ENCODE data around the gene MCU.
A peak's percentile ranks its signal among the peaks of the same experiment; 100 is the strongest.

MCU gene

DNA sequence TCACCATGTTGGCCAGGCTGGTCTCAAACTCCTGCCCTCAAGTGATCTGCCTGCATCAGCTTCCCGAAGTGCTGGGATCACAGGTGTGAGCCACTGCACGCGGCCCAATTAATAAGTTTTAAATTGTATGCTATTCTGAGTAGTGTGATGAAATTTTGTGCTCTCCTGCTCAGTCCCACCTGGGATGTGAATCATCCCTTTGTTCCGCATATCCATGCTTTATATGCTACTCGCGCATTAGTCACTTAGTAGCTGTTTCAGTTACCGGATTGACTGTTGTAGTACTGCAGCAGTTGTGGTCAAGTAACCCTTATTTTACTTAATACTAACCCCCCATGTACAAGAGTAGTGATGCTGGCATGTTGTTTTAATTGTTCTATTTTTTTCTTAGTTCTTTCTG, 154.3 kb downstream of the MCU start:
- DNase-seq (ENCODE audit: low spot score): no peak

GRCh38 chr10:72847681-72848080, 155.7 kb downstream of the MCU start:
- DNase-seq (ENCODE audit: low spot score): no peak

DNA sequence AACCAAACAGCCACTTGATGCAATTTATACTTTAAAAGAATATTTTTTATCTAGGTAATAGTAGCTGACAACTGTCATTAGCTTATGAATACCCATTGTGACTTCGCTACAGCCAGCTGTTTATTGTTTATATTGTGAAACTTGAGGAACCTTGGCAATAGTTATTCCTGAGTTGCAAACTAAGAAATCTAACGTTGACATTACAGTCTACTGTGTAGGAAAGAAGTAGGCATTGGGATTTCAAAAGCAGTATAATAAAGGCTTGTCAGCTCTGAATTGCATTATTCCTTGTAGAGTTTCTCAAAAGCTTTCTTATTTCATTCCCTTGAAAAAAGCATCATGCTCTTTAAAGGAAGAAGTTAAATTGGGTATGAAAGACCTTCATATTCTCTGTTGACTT, 158.9 kb downstream of the MCU start:
- no peak for DNase-seq (ENCODE audit: low spot score)

DNA sequence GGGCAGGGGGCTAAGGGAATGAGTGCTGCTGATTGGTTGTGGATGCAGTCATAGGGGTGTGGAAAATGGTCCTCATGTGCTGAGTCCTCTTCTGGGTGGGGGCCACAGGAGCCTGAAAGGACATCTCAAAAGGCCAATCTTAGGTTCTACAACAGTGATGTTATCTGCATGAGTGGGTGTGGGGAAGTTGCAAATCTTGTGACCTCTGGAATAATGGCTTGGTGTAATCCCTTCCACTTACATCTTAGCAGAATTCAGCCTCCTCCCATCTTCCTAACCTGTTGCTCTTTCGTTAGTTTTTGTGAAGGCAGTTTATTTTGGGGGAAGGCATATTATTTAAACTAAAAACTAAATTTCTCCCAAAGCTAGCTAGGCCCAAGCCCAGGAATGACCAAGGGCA, 159.6 kb downstream of the MCU start:
- DNase-seq (ENCODE audit: low spot score): no peak

- no peak for DNase-seq (ENCODE audit: low spot score)
Observed at GRCh38 chr10:72852508-72852907, 160.6 kb downstream of the MCU start.

- no peak for DNase-seq (ENCODE audit: low spot score)
Observed at GRCh38 chr10:72855129-72855528, 163.2 kb downstream of the MCU start.

- no peak for DNase-seq (ENCODE audit: low spot score)
Observed at GRCh38 chr10:72855790-72856189, 163.8 kb downstream of the MCU start.

DNA sequence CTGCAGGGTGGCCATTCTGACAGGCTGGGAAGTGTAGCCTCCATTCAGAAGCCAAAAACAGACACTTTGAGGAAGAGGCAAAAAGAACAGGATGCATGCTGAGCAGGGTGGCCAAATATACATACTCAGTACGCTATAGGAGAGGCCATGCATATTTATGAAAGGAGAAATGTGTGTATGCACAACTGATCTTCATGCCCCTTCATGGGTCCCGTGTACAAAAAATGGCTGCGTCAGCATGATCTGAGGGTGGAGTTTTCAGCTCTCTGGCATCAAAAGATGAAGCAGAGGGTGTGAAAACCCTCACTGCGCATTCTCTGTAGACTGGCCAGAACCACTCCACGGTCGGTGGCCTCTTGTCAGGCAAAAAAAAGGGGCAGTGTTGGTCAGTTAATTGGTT, 166.1 kb downstream of the MCU start:
- no peak for DNase-seq (ENCODE audit: low spot score)

- no peak for DNase-seq (ENCODE audit: low spot score)
Observed at GRCh38 chr10:72862957-72863356, 171.0 kb downstream of the MCU start.

DNA sequence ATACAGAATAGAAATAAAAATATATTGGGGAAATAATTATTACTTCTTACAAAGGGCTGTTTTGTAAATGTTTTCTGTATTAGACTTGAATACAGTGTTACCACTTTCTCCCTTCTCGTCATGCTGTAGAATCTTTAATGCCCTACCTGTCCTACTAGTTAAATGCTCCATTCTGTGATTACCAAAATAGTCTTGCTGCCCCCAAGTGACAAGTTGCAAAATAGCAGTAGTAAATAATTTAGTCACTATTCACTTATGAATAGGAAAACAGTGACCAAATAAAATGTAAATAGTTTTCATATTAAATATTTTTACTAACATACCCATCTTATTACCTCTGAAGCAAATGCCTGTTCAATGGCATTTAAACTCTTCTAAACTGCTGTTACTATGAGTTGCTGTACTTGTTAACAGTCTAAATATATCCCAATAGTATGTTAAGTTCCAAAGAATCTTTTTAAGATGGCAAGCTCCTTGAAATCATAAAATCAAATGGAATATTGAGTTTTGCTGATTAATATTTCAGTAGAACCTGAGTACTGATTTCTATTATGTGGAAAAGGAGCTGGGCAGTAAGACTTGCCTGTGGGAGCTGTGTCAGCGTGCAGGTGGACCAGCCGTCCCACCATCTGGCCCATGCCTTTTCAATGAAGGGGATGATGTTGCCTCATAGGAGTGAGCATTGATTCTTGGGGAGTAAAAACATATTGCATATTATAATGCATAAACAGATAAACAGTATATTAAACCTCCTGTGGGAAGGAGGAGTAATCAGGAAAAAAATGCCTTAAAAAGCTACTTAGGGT, 183.5 kb downstream of the MCU start:
- no peak for DNase-seq (ENCODE audit: low spot score)

- DNase-seq (ENCODE audit: low spot score): no peak
Observed at GRCh38 chr10:72879245-72879644, 187.3 kb downstream of the MCU start.

GRCh38 chr10:72881291-72881690, 189.3 kb downstream of the MCU start:
- DNase-seq (ENCODE audit: low spot score): no peak

GRCh38 chr10:72883861-72884260, 191.9 kb downstream of the MCU start:
- no peak for DNase-seq (ENCODE audit: low spot score)

GRCh38 chr10:72885953-72886352, 194.0 kb downstream of the MCU start:
- no peak for DNase-seq (ENCODE audit: low spot score)

DNA sequence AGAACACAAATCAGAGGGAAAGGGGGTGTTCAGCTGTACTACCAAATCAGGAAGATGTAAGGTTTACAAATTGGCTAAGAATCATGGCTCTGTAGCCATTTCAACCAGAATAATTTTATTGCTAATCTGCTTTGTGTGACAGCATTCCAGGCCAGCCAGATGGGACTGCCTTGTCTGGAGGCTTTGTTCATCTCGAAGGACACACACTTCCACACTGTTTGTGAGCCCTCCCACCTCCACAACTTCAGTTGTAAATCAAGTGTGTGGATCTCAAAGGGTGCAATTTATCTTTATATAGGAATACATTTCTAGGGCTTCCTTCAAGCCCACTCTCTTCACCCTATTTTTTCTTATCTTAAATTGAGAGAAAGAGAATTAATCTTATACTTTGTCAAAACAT, 194.7 kb downstream of the MCU start:
- no peak for DNase-seq (ENCODE audit: low spot score)

- DNase-seq (ENCODE audit: low spot score): peak; percentile 29
Observed at GRCh38 chr10:72887043-72887442, 195.1 kb downstream of the MCU start.

GRCh38 chr10:72888151-72888638, 196.3 kb downstream of the MCU start:
- DNase-seq (ENCODE audit: low spot score): no peak

- DNase-seq (ENCODE audit: low spot score): no peak
Observed at GRCh38 chr10:72889391-72889831, 197.5 kb downstream of the MCU start.

DNA sequence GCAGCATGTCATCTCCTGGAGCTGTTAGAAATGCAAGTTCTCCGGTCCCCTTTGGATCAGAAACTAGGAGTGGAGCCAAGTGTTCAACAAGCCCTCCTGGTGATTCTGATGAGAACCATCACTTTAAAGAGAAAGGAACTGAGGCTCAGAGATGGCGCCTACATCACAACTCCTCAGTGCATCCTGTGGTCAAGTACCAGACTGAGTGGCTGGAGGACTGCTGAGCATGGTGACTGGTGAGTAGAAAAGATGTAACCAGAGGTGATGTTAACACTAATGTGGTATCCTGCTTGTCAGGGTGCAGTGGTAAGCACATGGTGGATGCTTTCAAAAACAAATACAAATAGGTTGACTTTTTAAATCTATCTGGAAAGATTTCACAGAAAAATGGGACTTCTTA, 198.1 kb downstream of the MCU start:
- DNase-seq (ENCODE audit: low spot score): no peak

DNA sequence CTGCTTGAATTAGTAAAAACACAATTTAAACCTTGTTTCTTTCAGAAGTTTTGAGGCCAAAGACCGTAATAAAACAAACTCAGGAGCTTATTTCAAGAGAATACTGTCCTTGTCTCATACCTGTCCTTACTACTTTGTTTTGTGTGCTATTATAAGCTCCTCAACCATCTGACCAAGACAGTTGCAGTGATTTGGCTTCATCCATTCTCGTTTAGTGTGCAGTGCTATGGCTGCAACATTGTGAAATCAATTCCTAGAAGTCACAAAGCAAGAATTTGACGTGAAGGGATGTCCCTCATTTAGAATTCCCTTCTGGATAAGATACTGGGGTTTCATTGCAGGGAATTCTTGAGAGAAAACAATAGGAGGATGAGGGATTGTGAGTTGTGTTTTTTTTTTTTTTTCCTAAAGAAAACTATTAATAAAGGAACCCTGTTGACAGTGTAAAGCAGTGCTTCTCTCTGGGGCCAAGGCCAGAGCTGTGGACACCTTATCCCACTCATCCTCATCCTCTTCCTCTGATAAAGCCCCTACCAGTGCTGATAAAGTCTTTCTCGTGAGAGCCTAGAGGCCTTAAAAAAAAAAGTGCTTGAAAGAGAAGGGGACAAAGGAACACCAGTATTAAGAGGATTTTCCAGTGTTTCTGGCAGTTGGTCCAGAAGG, 201.3 kb downstream of the MCU start, which contains the start of gene OIT3:
OIT3 (plus strand) TSS at position 604 of the 663 bp plus-strand sequence. CDS start 60 bp downstream, outside the sequence.
- DNase-seq (ENCODE audit: low spot score): no peak

DNA sequence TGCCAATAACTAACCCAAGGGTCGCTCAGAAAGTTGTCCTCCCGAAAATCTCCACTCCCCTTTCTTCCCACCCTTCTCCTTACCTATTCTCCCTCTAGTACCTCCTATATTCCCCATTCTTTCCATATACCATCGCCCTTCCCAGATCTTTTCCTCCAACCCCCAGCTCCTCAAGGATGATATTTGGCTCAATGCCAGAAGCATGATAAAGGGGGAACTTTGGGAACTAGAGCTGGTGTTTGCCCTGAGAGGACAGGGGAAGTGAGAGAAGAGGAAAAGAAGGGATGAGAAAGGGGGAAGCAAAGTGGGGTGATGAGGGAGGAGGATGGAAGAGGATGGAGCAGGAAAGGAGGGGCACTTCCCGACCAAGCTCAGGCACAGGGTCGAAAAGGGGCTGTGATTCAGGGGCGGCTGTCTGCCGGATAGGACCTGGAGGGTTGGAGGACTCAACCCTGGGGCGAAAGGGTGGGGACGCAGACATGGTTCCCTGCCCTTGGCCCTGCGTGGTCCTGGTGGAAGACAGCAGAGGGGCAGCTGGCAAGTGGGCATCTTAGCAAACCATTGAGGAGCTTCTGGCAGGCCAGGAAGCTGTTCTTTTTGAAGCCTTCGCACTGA, 203.4 kb downstream of the MCU start:
- DNase-seq (ENCODE audit: low spot score): no peak

- DNase-seq (ENCODE audit: low spot score): no peak
Observed at GRCh38 chr10:72898616-72899015, 206.7 kb downstream of the MCU start.

GRCh38 chr10:72899545-72899944, 207.6 kb downstream of the MCU start:
- DNase-seq (ENCODE audit: low spot score): no peak
